Activated CD4-positive, alpha-beta T cell treated with anti-CD3 and anti-CD28 coated beads for 24 hours (primary cell): ENCODE data around the gene CAPN10.

Experiments
- DNase-seq, 2 donors: peaks; one replicate each; pipeline ENCODE4 v3.0.0-alpha.2; 2020; ENCODE audit warnings: low read depth in 2 of 2

Gene CAPN10

GRCh38 chr2:240589375-240589774 is 2.8 kb downstream of the CAPN10 start:
- no peak for DNase-seq

- DNase-seq: no peak
Observed at GRCh38 chr2:240589850-240590525, 3.5 kb downstream of the CAPN10 start.

GRCh38 chr2:240590681-240591111 is 4.2 kb downstream of the CAPN10 start:
- DNase-seq: no peak

- no peak for DNase-seq
Observed at GRCh38 chr2:240591226-240591625, 4.7 kb downstream of the CAPN10 start.

GRCh38 chr2:240591784-240592183 is 5.2 kb downstream of the CAPN10 start:
- DNase-seq: no peak

GRCh38 chr2:240593026-240593702 is 6.6 kb downstream of the CAPN10 start:
- no peak for DNase-seq

GRCh38 chr2:240593703-240594451 is 7.3 kb downstream of the CAPN10 start:
- no peak for DNase-seq

- DNase-seq: no peak
Observed at GRCh38 chr2:240594511-240595380, 8.2 kb downstream of the CAPN10 start.

- no peak for DNase-seq
Observed at GRCh38 chr2:240595381-240596079, 9.0 kb downstream of the CAPN10 start.

- DNase-seq: no peak
Observed at GRCh38 chr2:240596080-240596460, 9.5 kb downstream of the CAPN10 start.

GRCh38 chr2:240596491-240596931 is 10.0 kb downstream of the CAPN10 start:
- DNase-seq: no peak

- no peak for DNase-seq
Observed at GRCh38 chr2:240597054-240597418, 10.5 kb downstream of the CAPN10 start.

- DNase-seq: no peak
Observed at GRCh38 chr2:240597419-240598181, 11.1 kb downstream of the CAPN10 start.

GRCh38 chr2:240598311-240598911 is 11.9 kb downstream of the CAPN10 start:
- no peak for DNase-seq

GRCh38 chr2:240599141-240599583 is 12.6 kb downstream of the CAPN10 start:
- DNase-seq: no peak

GRCh38 chr2:240600451-240600961 is 14.0 kb downstream of the CAPN10 start:
- DNase-seq: no peak

GRCh38 chr2:240601061-240601830 is 14.7 kb downstream of the CAPN10 start:
- no peak for DNase-seq

GRCh38 chr2:240601831-240602160 is 15.3 kb downstream of the CAPN10 start:
- no peak for DNase-seq
